HG03460 (cell line): ENCODE measurements around the gene ALOXE3.

ENCODE experiments used
- ATAC-seq: cut with Tn5 transposase; IDR thresholded peaks from one replicate; pipeline ENCODE4 v1.9.1; 2021; ENCODE audit not compliant: unreplicated experiment

ALOXE3 gene

DNA sequence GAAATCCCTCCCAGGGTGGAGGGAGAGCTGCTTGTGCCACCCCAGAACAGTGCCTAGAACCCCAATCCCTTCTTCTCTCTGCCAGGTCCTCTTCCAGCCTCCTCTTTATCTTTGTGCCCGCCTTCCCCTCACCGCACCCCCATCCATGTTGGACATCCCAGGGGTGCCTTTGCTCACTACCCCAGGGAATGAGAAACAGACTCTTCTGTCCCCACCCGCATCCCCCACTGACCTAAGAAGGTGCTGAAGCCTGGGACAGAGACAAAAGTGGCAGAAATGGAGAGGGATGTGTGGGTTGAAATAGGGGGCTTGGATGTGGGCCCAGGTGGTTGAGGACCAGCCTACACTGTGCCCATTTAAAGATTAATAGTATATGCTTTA, 62.5 kb downstream of the ALOXE3 start:
- ATAC-seq: no peak

GRCh38 chr17:8053600-8053999, 64.7 kb downstream of the ALOXE3 start:
- no peak for ATAC-seq

GRCh38 chr17:8052256-8053252, 65.8 kb downstream of the ALOXE3 start:
- no peak for ATAC-seq

- ATAC-seq: no peak
Observed at GRCh38 chr17:8051831-8052230, 66.5 kb downstream of the ALOXE3 start.

DNA sequence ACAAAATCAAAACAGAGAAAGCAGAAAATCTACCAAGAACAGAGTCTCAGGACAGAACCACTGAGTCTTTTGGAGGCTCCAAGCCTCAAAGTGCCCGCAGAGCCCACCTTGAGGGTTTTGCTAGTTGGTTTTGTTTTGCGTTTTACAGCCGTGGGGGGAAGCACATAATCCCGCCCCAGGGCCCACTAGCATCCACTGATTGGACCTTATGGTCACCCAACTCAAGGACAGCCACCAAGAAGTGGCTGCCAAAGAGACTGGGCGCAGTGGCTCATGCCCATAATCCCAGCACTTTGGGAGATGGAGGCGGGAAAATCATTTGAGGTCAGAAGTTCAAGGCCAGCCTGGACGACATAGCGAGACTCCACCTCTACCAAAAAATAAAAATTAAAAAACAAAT, 69.6 kb downstream of the ALOXE3 start:
- no peak for ATAC-seq

GRCh38 chr17:8048236-8048635, 70.1 kb downstream of the ALOXE3 start:
- ATAC-seq: no peak

DNA sequence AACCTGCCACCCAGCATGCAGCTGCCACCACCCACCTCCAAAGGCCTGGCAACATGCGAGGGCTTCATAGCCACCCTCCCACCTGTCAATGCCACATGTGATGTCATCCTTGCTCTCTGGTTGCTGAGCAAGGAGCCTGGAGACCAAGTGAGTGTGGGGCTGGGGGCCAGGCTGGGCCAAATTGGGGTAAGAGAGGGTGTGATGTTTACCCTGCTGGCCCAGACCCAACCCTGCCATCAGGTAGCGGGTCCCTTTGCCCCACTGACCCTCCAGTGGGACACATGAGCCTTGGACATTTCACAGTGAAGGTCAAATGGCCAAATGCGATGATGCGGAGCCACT, 70.6 kb downstream of the ALOXE3 start:
- no peak for ATAC-seq

- ATAC-seq: no peak
Observed at GRCh38 chr17:8046929-8047768, 71.2 kb downstream of the ALOXE3 start.

DNA sequence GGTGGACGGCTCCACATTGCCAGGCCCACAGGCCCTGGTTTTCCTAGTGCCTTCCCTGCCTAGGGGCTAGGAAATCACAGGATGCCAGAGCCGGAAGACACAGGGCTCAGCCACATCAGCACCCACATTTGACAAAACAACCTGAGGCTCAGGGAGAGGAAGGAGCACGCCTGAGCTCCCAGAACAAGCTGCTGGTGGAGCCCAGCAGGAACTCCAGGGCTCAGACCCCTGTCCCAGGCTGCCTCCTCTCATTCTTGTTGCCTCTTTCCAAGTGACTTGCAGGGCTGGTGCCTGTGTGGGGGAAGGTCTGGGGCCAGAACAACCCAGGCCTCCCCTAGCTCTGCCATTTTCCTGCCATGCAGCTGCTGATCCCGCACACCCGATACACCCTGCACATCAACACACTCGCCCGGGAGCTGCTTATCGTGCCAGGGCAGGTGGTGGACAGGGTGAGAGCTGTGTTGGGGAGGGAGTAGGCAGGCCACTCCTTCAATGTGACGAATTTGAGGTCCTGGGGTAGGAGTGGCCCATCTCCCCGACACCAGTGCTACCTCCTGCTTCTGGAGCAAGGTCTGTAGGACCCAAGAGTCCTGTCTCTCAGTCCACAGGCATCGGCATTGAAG, 71.9 kb downstream of the ALOXE3 start:
- ATAC-seq: no peak
